Activated naive CD4-positive, alpha-beta T cell treated with anti-CD3 and anti-CD28 coated beads, Interleukin-2, amount 10 ng/mL, durations not matched to agents 7 days and 5 days (primary cell): Measurements from ENCODE around the gene ALKBH6.
"Not testable (repeated sequence)": the region's sequence is repeated elsewhere in the genome, so short reads cannot be mapped to it uniquely, and the experiment has no call there.

Experiments used
- CTCF ChIA-PET: fragments of 350-600 bp; sonication (Branson Sonifier 250); formaldehyde crosslinking; loops from one replicate; lab custom pipeline; 2021; ENCODE audit warnings: antibody characterized with exemption; lab: Charles Lee
- DNase-seq: peaks from one replicate; pipeline ENCODE4 v3.0.0-alpha.2; 2020
- H3K27ac Mint-ChIP-seq: one replicate; pipeline ENCODE4 v1.8.0; 2021; ENCODE audit warnings: mild to moderate bottlenecking, moderate library complexity, mixed read lengths
- H3K27me3 Mint-ChIP-seq: one replicate; pipeline ENCODE4 v1.8.0; 2021; ENCODE audit warnings: mild to moderate bottlenecking, mixed read lengths
- H3K36me3 Mint-ChIP-seq: one replicate; pipeline ENCODE4 v1.8.0; 2021; ENCODE audit warnings: mixed read lengths
- H3K4me1 Mint-ChIP-seq: one replicate; pipeline ENCODE4 v1.8.0; 2021; ENCODE audit warnings: mixed read lengths
- H3K4me3 Mint-ChIP-seq: one replicate; pipeline ENCODE4 v1.8.0; 2021; ENCODE audit warnings: mild to moderate bottlenecking, moderate library complexity, mixed read lengths
- H3K9me3 Mint-ChIP-seq: one replicate; pipeline ENCODE4 v1.8.0; 2021; ENCODE audit warnings: mixed read lengths

ALKBH6 gene

GRCh38 chr19:36043952-36044351 lies 29.9 kb upstream of the ALKBH6 start:
- H3K27ac Mint-ChIP-seq = no peak overlapping the region
- no peaks in the 10 kb centered on the region for H3K9me3 Mint-ChIP-seq
- no peak for DNase-seq
- H3K27me3 Mint-ChIP-seq = no peaks in the 10 kb centered on the region
- CTCF ChIA-PET = no interaction called here
- peaks cover 10% of the 10 kb centered on the region for H3K36me3 Mint-ChIP-seq
- no peak overlapping the region for H3K4me3 Mint-ChIP-seq
- H3K4me1 Mint-ChIP-seq = no peaks in the 10 kb centered on the region

DNA sequence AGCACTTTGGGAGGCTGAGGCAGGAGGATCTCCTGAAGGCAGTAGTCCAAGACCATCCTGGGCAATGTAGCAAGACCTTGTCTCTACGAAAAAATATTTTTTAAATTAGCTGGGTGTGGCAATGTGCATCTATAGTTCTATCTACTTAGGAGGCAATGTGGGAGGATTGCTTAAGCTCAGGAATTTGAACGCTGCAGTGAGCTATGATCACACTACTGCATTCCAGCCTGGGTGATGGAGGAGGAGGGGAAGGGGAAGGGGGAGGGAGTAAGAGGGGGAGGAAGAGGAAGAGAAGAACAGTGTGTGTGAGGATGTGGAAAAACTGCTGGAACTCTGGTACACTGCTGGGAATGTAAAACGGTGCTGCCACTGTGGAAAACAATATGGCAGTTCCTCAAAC lies 27.8 kb upstream of the ALKBH6 start:
- no peaks in the 10 kb centered on the region for H3K27me3 Mint-ChIP-seq
- no peak overlapping the region for H3K27ac Mint-ChIP-seq
- H3K9me3 Mint-ChIP-seq = no peaks in the 10 kb centered on the region
- CTCF ChIA-PET = no interaction called here
- no peak for DNase-seq
- H3K4me1 Mint-ChIP-seq = peaks cover 7% of the 10 kb centered on the region
- peaks cover 16% of the 10 kb centered on the region for H3K36me3 Mint-ChIP-seq
- no peak overlapping the region for H3K4me3 Mint-ChIP-seq

- peaks cover 15% of the 10 kb centered on the region for H3K36me3 Mint-ChIP-seq
- H3K9me3 Mint-ChIP-seq, DNase-seq, CTCF ChIA-PET, H3K4me3 Mint-ChIP-seq, H3K27ac Mint-ChIP-seq, H3K27me3 Mint-ChIP-seq, H3K4me1 Mint-ChIP-seq: not testable (repeated sequence)
Observed at GRCh38 chr19:36041092-36041491, 27.1 kb upstream of the ALKBH6 start.

- H3K4me1 Mint-ChIP-seq = peaks cover 15% of the 10 kb centered on the region
- CTCF ChIA-PET = no interaction called here
- no peaks in the 10 kb centered on the region for H3K9me3 Mint-ChIP-seq
- H3K36me3 Mint-ChIP-seq = peaks cover 12% of the 10 kb centered on the region
- no peak for DNase-seq
- no peak overlapping the region for H3K4me3 Mint-ChIP-seq
- H3K27me3 Mint-ChIP-seq = no peaks in the 10 kb centered on the region
- no peak overlapping the region for H3K27ac Mint-ChIP-seq
Observed at GRCh38 chr19:36040495-36040894, 26.5 kb upstream of the ALKBH6 start.

DNA sequence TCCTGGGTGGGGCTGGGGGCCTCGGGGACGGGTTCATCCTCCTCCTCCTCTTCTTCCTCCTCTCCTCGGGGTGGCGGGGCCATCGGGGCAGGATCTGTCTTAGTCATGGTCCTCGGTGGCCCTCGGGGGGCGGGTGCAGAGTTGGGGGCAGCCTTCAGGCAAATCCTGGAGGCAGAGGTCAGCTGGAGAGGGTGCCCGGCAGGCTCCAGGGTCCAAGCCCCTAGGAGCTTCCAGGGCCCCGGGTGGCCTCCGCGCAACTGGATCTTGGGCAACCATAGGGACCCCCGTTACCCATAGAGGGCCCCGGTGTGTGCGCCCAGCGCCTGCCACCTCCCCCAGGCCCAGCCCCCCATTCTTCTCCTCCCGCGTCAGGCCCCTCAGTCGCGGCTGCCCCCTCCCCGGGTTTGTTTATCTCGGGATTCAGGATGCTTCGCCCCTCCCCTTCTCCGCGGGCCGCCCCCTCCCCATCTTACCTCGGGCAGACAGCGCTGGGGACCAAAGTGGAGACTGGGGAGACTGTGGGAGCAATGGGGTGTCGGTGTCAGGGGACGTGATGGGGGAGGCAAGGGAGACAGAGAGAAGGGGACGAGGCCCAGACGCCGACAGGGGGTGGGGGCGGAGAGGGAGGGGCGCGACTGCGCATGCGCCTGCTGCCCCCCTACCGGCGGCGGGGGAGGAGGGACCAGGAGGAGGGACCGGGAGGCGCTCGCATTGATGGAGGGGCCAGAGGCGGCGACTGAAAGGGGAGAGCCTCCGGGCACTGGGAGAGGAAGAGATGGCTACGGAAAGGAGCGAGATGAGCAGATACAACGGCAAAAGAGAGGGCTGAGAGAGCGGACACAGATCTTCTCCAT lies 18.5 kb upstream of the ALKBH6 start, which contains the start of gene CLIP3:
CLIP3 (minus strand) TSS at position 623 of the 854 bp plus-strand sequence; CDS start at position 107, 516 bp downstream.
- H3K27me3 Mint-ChIP-seq = no peaks in the 10 kb centered on the region
- no peak within 1 kb of the TSS for H3K4me3 Mint-ChIP-seq
- H3K4me1 Mint-ChIP-seq = peaks cover 37% of the 10 kb centered on the region
- H3K36me3 Mint-ChIP-seq = peaks cover 21% of the 10 kb centered on the region
- no peaks in the 10 kb centered on the region for H3K9me3 Mint-ChIP-seq
- DNase-seq = peak; percentile 40
- H3K27ac Mint-ChIP-seq = peak within 1 kb of the TSS; percentile 24
- CTCF ChIA-PET = no interaction called here

DNA sequence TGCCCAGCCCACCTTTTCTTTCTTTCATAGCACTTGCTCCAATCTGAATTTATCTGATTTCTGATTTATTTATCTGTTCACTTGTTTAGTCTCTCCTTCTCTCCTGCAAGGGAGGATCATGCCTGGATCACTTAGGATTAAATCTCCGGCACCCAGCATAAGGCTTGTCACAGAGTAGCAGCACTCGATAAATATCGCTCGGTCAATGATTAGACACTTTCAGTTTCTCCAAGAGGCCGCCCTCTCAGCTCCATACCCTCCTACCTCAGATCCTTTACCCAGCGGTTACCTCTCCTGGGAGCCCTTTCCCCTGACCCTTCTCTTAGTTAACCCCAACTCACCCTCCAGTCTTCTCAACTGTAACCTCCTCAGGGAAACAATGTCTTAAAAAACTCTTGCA lies 17.3 kb upstream of the ALKBH6 start:
- DNase-seq = no peak
- Mint-ChIP-seq H3K4me3 (no peak overlapping the region), H3K27ac (no peak overlapping the region), H3K27me3 (no peaks in the 10 kb centered on the region), H3K9me3 (no peaks in the 10 kb centered on the region), H3K4me1 (peaks cover 27% of the 10 kb centered on the region), H3K36me3 (peaks cover 17% of the 10 kb centered on the region)
- CTCF ChIA-PET = no interaction called here

- H3K9me3 Mint-ChIP-seq = no peaks in the 10 kb centered on the region
- no peak overlapping the region for H3K4me3 Mint-ChIP-seq
- CTCF ChIA-PET = interaction anchor here (1.6 kb wide), 1 partner anchor 18 kb away, joined by 3 read pairs; no protein-coding TSS in a partner anchor
- H3K27me3 Mint-ChIP-seq = no peaks in the 10 kb centered on the region
- no peak overlapping the region for H3K27ac Mint-ChIP-seq
- H3K4me1 Mint-ChIP-seq = peaks cover 22% of the 10 kb centered on the region
- peaks cover 18% of the 10 kb centered on the region for H3K36me3 Mint-ChIP-seq
- DNase-seq = no peak
Observed at GRCh38 chr19:36030264-36031148, 16.5 kb upstream of the ALKBH6 start.

- DNase-seq = peak; percentile 15
- no peak overlapping the region for H3K4me3 Mint-ChIP-seq
Observed at GRCh38 chr19:36028313-36029041, 14.5 kb upstream of the ALKBH6 start.

GRCh38 chr19:36027696-36028095 lies 13.7 kb upstream of the ALKBH6 start:
- H3K9me3 Mint-ChIP-seq = no peaks in the 10 kb centered on the region
- H3K27me3 Mint-ChIP-seq = no peaks in the 10 kb centered on the region
- DNase-seq = no peak
- peaks cover under 1% of the 10 kb centered on the region for H3K4me1 Mint-ChIP-seq
- H3K4me3 Mint-ChIP-seq = no peak overlapping the region
- CTCF ChIA-PET = no interaction called here
- peaks cover 11% of the 10 kb centered on the region for H3K36me3 Mint-ChIP-seq
- no peak overlapping the region for H3K27ac Mint-ChIP-seq

More at GRCh38 chr19:36028313-36029041, 14.5 kb upstream of the ALKBH6 start:
- H3K4me1 Mint-ChIP-seq = peaks cover 6% of the 10 kb centered on the region
- CTCF ChIA-PET = no interaction called here
- H3K27ac Mint-ChIP-seq = no peak overlapping the region
- H3K27me3 Mint-ChIP-seq = no peaks in the 10 kb centered on the region
- H3K36me3 Mint-ChIP-seq = peaks cover 8% of the 10 kb centered on the region
- H3K9me3 Mint-ChIP-seq = no peaks in the 10 kb centered on the region

- no peak for DNase-seq
- CTCF ChIA-PET = no interaction called here
- H3K27me3 Mint-ChIP-seq = no peaks in the 10 kb centered on the region
- H3K4me3 Mint-ChIP-seq = no peak overlapping the region
- no peaks in the 10 kb centered on the region for H3K4me1 Mint-ChIP-seq
- H3K36me3 Mint-ChIP-seq = peaks cover 12% of the 10 kb centered on the region
- no peaks in the 10 kb centered on the region for H3K9me3 Mint-ChIP-seq
- H3K27ac Mint-ChIP-seq = no peak overlapping the region
Observed at GRCh38 chr19:36026091-36026876, 12.3 kb upstream of the ALKBH6 start.

GRCh38 chr19:36025541-36025940 lies 11.5 kb upstream of the ALKBH6 start:
- Mint-ChIP-seq H3K4me3 (no peak overlapping the region), H3K27me3 (no peaks in the 10 kb centered on the region), H3K4me1 (no peaks in the 10 kb centered on the region), H3K36me3 (peaks cover 15% of the 10 kb centered on the region), H3K27ac (peak overlapping the region; percentile 67), H3K9me3 (no peaks in the 10 kb centered on the region)
- no peak for DNase-seq
- CTCF ChIA-PET = no interaction called here

DNA sequence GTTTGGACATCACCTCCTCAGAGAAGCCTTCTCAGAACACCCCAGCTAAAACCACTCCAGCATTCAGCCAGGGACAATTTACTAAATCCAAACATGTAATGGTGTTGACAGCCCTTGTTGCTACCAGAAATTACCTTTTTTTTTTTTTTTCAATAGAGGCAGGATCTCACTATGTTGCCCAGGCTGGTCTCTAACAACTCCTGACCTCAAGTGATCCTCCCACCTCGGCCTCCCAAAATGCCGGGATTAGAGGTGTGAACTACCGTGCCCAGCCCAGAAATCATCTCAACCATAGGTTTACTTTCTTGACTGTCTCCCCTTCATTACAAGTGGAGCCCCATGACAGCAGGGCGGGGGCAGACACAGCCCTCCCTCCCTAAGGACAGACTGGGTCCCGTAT lies 9.4 kb upstream of the ALKBH6 start:
- DNase-seq = no peak
- H3K36me3 Mint-ChIP-seq = peaks cover 14% of the 10 kb centered on the region
- H3K9me3 Mint-ChIP-seq = no peaks in the 10 kb centered on the region
- CTCF ChIA-PET = no interaction called here
- H3K4me1 Mint-ChIP-seq = no peaks in the 10 kb centered on the region
- H3K27ac Mint-ChIP-seq = no peak overlapping the region
- no peak overlapping the region for H3K4me3 Mint-ChIP-seq
- no peaks in the 10 kb centered on the region for H3K27me3 Mint-ChIP-seq

GRCh38 chr19:36019061-36019670 lies 5.2 kb upstream of the ALKBH6 start:
- CTCF ChIA-PET = no interaction called here
- no peak overlapping the region for H3K27ac Mint-ChIP-seq
- peaks cover 20% of the 10 kb centered on the region for H3K4me1 Mint-ChIP-seq
- H3K9me3 Mint-ChIP-seq = no peaks in the 10 kb centered on the region
- DNase-seq = no peak
- H3K27me3 Mint-ChIP-seq = no peaks in the 10 kb centered on the region
- no peak overlapping the region for H3K4me3 Mint-ChIP-seq
- peaks cover 10% of the 10 kb centered on the region for H3K36me3 Mint-ChIP-seq
